Liver (tissue), 9 donors: ENCODE results near the gene INPP5F. TPM values are rescaled to one million over a fixed set of nuclear protein-coding genes. Genes with fewer than 3 reads are reported as not detected.

Experiments used
- DNase-seq: peaks from one replicate; pipeline ENCODE4 v3.0.0-alpha.2; 2017; ENCODE audit warnings: low spot score
- H3K27ac ChIP-seq, 2 donors: one replicate each; pipeline ENCODE4 v1.7.0; 2013; ENCODE audit warnings: inconsistent platforms in 2 of 2, low read length in 2 of 2, control low read depth in 1 of 2, low read depth in 1 of 2, mild to moderate bottlenecking in 1 of 2
- H3K27me3 ChIP-seq, 4 donors: one replicate each; pipeline versions ENCODE4 v1.6.1 to v1.7.0; 2013; ENCODE audit warnings: low read length in 3 of 4, inconsistent platforms in 1 of 4, mild to moderate bottlenecking in 1 of 4, moderate library complexity in 1 of 4; ENCODE audit not compliant: control insufficient read depth in 4 of 4, insufficient read depth in 4 of 4
- H3K36me3 ChIP-seq, 4 donors: one replicate each; pipeline versions ENCODE4 v1.6.1 to v1.7.0; 2013; ENCODE audit warnings: low read length in 3 of 4, mild to moderate bottlenecking in 3 of 4, low read depth in 1 of 4, moderate library complexity in 1 of 4; ENCODE audit not compliant: control insufficient read depth in 4 of 4, insufficient read depth in 3 of 4
- H3K4me1 ChIP-seq, 4 donors: one replicate each; pipeline versions ENCODE4 v1.6.1 to v1.7.0; 2013; ENCODE audit warnings: low read length in 3 of 4, mild to moderate bottlenecking in 3 of 4, moderate library complexity in 1 of 4; ENCODE audit not compliant: control insufficient read depth in 4 of 4, insufficient read depth in 4 of 4
- H3K4me3 ChIP-seq, 3 donors: one replicate each; pipeline versions ENCODE4 v1.6.1 to v1.7.0; 2013; ENCODE audit warnings: low read length in 3 of 3, control low read depth in 1 of 3, low read depth in 1 of 3, mild to moderate bottlenecking in 1 of 3
- H3K9ac ChIP-seq, 2 donors: one replicate each; pipeline ENCODE4 v1.7.0; 2013; ENCODE audit warnings: low read length in 2 of 2, mild to moderate bottlenecking in 2 of 2, moderate library complexity in 2 of 2, control low read depth in 1 of 2, low read depth in 1 of 2
- H3K9me3 ChIP-seq, 4 donors: one replicate each; pipeline versions ENCODE4 v1.6.1 to v1.7.0; 2013; ENCODE audit warnings: low read length in 3 of 4; ENCODE audit not compliant: control insufficient read depth in 4 of 4
- ATF3 ChIP-seq: IDR thresholded peaks from 2 replicates; pipeline ENCODE4 v1.6.1; 2016; ENCODE audit warnings: antibody characterized with exemption
- CTCF ChIP-seq: fragments of 150-350 bp; IDR thresholded peaks from 2 replicates; pipeline ENCODE4 v1.5.1; 2017; ENCODE audit warnings: improper control_type of control experiment, low read depth, low read length; ENCODE audit not compliant: missing input control
- EGR1 ChIP-seq, 2 donors: IDR thresholded peaks; 2 replicates each; pipeline ENCODE4 v1.6.1; 2016 to 2018; ENCODE audit warnings: antibody characterized with exemption in 2 of 2, low read depth in 2 of 2
- FOXA1 ChIP-seq: IDR thresholded peaks from 2 replicates; pipeline ENCODE4 v1.6.1; 2016; ENCODE audit warnings: antibody characterized with exemption
- FOXA2 ChIP-seq: IDR thresholded peaks from 2 replicates; pipeline ENCODE4 v1.6.1; 2016; ENCODE audit warnings: antibody characterized with exemption
- GABPA ChIP-seq, 2 donors: IDR thresholded peaks in 1 of 2; conservative IDR thresholded peaks in 1 of 2; 2 replicates each; pipeline ENCODE4 v1.6.1; 2016; ENCODE audit warnings: antibody characterized with exemption in 2 of 2, mild to moderate bottlenecking in 1 of 2, moderate library complexity in 1 of 2
- HNF4A ChIP-seq, 2 donors: conservative IDR thresholded peaks; 2 replicates each; pipeline ENCODE4 v1.6.1; 2016; ENCODE audit warnings: antibody characterized with exemption in 2 of 2, mild to moderate bottlenecking in 2 of 2
- HNF4G ChIP-seq: IDR thresholded peaks from 2 replicates; pipeline ENCODE4 v1.6.1; 2016; ENCODE audit warnings: antibody characterized with exemption
- JUND ChIP-seq, 2 donors: IDR thresholded peaks; 2 replicates each; pipeline ENCODE4 v1.6.1; 2016; ENCODE audit warnings: antibody characterized with exemption in 2 of 2
- MAX ChIP-seq: IDR thresholded peaks from 2 replicates; pipeline ENCODE4 v1.6.1; 2016; ENCODE audit warnings: antibody characterized with exemption
- NR2F2 ChIP-seq: IDR thresholded peaks from 2 replicates; pipeline ENCODE4 v1.6.1; 2016; ENCODE audit warnings: antibody characterized with exemption
- RAD21 ChIP-seq, 2 donors: IDR thresholded peaks; 2 replicates each; pipeline ENCODE4 v1.6.1; 2016; ENCODE audit warnings: antibody characterized with exemption in 2 of 2, mild to moderate bottlenecking in 2 of 2
- REST ChIP-seq: IDR thresholded peaks from 2 replicates; pipeline ENCODE4 v1.6.1; 2016; ENCODE audit warnings: antibody characterized with exemption, mild to moderate bottlenecking
- RXRA ChIP-seq, 2 donors: IDR thresholded peaks; 2 replicates each; pipeline ENCODE4 v1.6.1; 2017 to 2018; ENCODE audit warnings: antibody characterized with exemption in 2 of 2, mild to moderate bottlenecking in 1 of 2
- SP1 ChIP-seq: IDR thresholded peaks from 2 replicates; pipeline ENCODE4 v1.6.1; 2018; ENCODE audit warnings: antibody characterized with exemption, mild to moderate bottlenecking
- TAF1 ChIP-seq: conservative IDR thresholded peaks from 2 replicates; pipeline ENCODE4 v1.6.1; 2016; ENCODE audit warnings: antibody characterized with exemption, mild to moderate bottlenecking
- YY1 ChIP-seq: IDR thresholded peaks from 2 replicates; pipeline ENCODE4 v1.6.1; 2016; ENCODE audit warnings: antibody characterized with exemption, mild to moderate bottlenecking
- ZBTB33 ChIP-seq: IDR thresholded peaks from 2 replicates; pipeline ENCODE4 v1.6.1; 2016; ENCODE audit warnings: antibody characterized with exemption
- WGBS: extraction: QIAGEN DNeasy Blood & Tissue Kit; methylation state at CpG from one replicate; pipeline ENCODE4 v1.1.7; 2013; 5-methylcytosine and 5-hydroxymethylcytosine counted together
- polyA plus RNA-seq, 2 donors: library from polyadenylated mRNA; stranded (reverse) in 1 of 2; unstranded in 1 of 2; fragments of 200-250 nt in 1 of 2; fragments of >200 nt in 1 of 2; fragmentation: Nextera tagmentation in 1 of 2; extraction: Ambion mirVana in 1 of 2; gene quantifications; one replicate each; pipeline versions ENCODE4 v1.2.1 to v1.2.3, GENCODE V29; 2013 to 2015
- total RNA-seq, 2 donors: library from RNA; depleted of rRNA; stranded (reverse); fragments of >200 nt; gene quantifications; one replicate each; pipeline ENCODE4 v1.2.3, GENCODE V29; 2014
- donor health status: healthy.
- donor health status: healthy.
- donor health status: healthy.
- donor health status: healthy.
- donor health status: healthy.

Gene INPP5F
- total and polyA plus RNA-seq, 4 donors: 1.1 to 8.1 (median 2.1) TPM

DNA sequence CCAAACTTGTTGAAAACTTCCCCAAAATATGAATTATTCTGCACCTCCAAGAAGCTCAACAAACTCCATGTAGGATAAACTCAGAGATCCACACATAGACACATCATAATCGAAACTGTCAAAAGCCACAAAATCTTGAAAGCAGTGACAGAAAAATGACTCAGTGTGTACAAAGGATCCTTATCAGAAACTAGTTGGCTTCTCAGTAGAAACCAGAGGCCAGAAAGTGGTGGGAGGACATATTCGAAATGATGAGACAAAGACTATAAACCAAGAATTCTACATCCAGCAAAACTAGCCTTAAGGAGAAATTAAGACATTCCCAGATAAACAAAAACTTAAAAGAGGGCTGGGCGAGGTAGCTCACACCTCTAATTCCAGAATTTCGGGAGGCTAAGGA, 108.3 kb downstream of the INPP5F start:
- DNase-seq: no peak
- no peak overlapping the region for H3K4me3 ChIP-seq
- no peak overlapping the region for H3K9ac ChIP-seq
- H3K4me1 ChIP-seq: no peaks in the 10 kb centered on the region
- WGBS: 94% methylated on average over 4 of the region's 4 CpGs
- TF ChIP-seq ZBTB33: no peak
- no peak for TF ChIP-seq FOXA2
- TF ChIP-seq HNF4A (conservative IDR thresholded peaks at IDR 0.05): no peak
- TF ChIP-seq JUND (IDR thresholded peaks at IDR 0.05): no peak
- TF ChIP-seq YY1: no peak
- no peak for TF ChIP-seq TAF1
- no peak for TF ChIP-seq HNF4G
- TF ChIP-seq REST: no peak
- TF ChIP-seq NR2F2: no peak
- TF ChIP-seq ATF3: no peak
- no peak for TF ChIP-seq GABPA (IDR thresholded peaks at IDR 0.05 in 1 of 2, conservative IDR thresholded peaks at IDR 0.05 in 1 of 2)
- no peak for TF ChIP-seq FOXA1
- TF ChIP-seq EGR1 (IDR thresholded peaks at IDR 0.05; ENCODE audit: low read depth in 2 of 2): no peak
- TF ChIP-seq MAX: no peak
- no peak for TF ChIP-seq RAD21 (IDR thresholded peaks at IDR 0.05)
- TF ChIP-seq RXRA (IDR thresholded peaks at IDR 0.05): no peak
- TF ChIP-seq CTCF: no peak
- peaks cover 17 to 87% (median 62%) of the 10 kb centered on the region in 4 donors for H3K36me3 ChIP-seq
- H3K27ac ChIP-seq: no peak overlapping the region
- H3K27me3 ChIP-seq: no peaks in the 10 kb centered on the region
- no peaks in the 10 kb centered on the region for H3K9me3 ChIP-seq

DNA sequence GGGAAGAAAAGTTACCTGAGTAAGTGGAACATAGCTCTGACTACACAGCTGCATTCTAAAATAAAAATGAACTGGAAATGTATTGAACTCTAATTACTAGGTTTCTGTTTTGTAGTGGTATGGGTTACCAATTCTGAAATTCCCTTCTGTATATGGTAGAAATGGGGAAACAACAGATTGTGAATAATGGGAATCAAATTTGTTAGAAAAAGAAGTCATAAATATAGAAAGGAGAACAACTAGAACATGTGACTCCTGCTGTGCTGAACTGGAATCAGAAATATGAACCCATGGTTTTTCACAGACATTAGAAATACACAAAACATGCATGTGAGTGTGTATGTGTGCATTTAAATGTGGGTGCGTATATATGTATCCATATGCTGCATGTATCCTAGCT, 119.8 kb downstream of the INPP5F start:
- 90% methylated on average over 1 of the region's 1 CpG for WGBS
- Histone ChIP-seq H3K9me3 (no peaks in the 10 kb centered on the region), H3K27me3 (no peaks in the 10 kb centered on the region), H3K36me3 (peaks cover 10 to 80% (median 64%) of the 10 kb centered on the region in 4 donors), H3K9ac (no peak overlapping the region), H3K4me1 (no peaks in the 10 kb centered on the region), H3K4me3 (no peak overlapping the region), H3K27ac (no peak overlapping the region)
- TF ChIP-seq YY1: no peak
- no peak for TF ChIP-seq TAF1
- TF ChIP-seq CTCF: no peak
- TF ChIP-seq EGR1 (IDR thresholded peaks at IDR 0.05; ENCODE audit: low read depth in 2 of 2): no peak
- no peak for TF ChIP-seq SP1
- no peak for TF ChIP-seq HNF4A (conservative IDR thresholded peaks at IDR 0.05)
- TF ChIP-seq GABPA (IDR thresholded peaks at IDR 0.05 in 1 of 2, conservative IDR thresholded peaks at IDR 0.05 in 1 of 2): no peak
- TF ChIP-seq HNF4G: no peak
- TF ChIP-seq JUND (IDR thresholded peaks at IDR 0.05): no peak
- DNase-seq: no peak
